GM10266 (cell line): ENCODE measurements around the gene PSMD10.
A peak's percentile ranks its signal among the peaks of the same experiment; 100 is the strongest.

ENCODE experiments used
- DNase-seq: peaks from one replicate; pipeline ENCODE4 v3.0.0; 2012; ENCODE audit errors: extremely low spot score
- CTCF ChIP-seq: IDR thresholded peaks from 2 replicates; pipeline ENCODE4 v1.5.1; 2012; ENCODE audit warnings: mild to moderate bottlenecking, low read depth; ENCODE audit not compliant: control insufficient read depth, insufficient read depth; ENCODE audit errors: missing control alignments

The PSMD10 gene

GRCh38 chrX:108091264-108091877 lies at the start of gene PSMD10, which contains the start of gene ATG4A:
Gene PSMD10 (minus strand): TSS chrX:108091542. CDS start chrX:108091520, 22 bp downstream.
Gene ATG4A (plus strand): TSS chrX:108091778. CDS start chrX:108091827, 49 bp downstream.
- peak; percentile 66 for DNase-seq
- no peak for TF ChIP-seq CTCF

- peak; percentile 4 for DNase-seq
- TF ChIP-seq CTCF: peak; percentile 42
Measured at GRCh38 chrX:108138814-108139702, 47.7 kb upstream of the PSMD10 start.

GRCh38 chrX:108134724-108135123 lies 43.4 kb upstream of the PSMD10 start:
- no peak for DNase-seq
- TF ChIP-seq CTCF: no peak

- DNase-seq: no peak
- TF ChIP-seq CTCF: no peak
Measured at GRCh38 chrX:108132876-108133275, 41.5 kb upstream of the PSMD10 start.

GRCh38 chrX:108132034-108132433 lies 40.7 kb upstream of the PSMD10 start:
- no peak for DNase-seq
- TF ChIP-seq CTCF: no peak

GRCh38 chrX:108131471-108131870 lies 40.1 kb upstream of the PSMD10 start:
- no peak for DNase-seq
- no peak for TF ChIP-seq CTCF

- no peak for TF ChIP-seq CTCF
- DNase-seq: no peak
Measured at GRCh38 chrX:108130889-108131288, 39.5 kb upstream of the PSMD10 start.
